DOHH2 (cell line): ENCODE results near the gene FASTK.

ENCODE experiments used
- H3F3A ChIP-seq: fragments of 200-600 bp; sonication (generic), shearing (Covaris generic); 2 replicates; pipeline ENCODE4 v1.6.0; 2016; ENCODE audit warnings: antibody characterized with exemption, mild to moderate bottlenecking; ENCODE audit not compliant: control insufficient read depth, insufficient read depth
- H3K27ac ChIP-seq: fragments of 200-600 bp; sonication (generic); 2 replicates; pipeline ENCODE4 v1.5.1; 2014; ENCODE audit warnings: low read depth, mild to moderate bottlenecking, low read length, moderate library complexity
- H3K27me3 ChIP-seq: fragments of 200-600 bp; sonication (generic); 2 replicates; pipeline ENCODE4 v1.6.1; 2014; ENCODE audit warnings: mild to moderate bottlenecking, low read length, mixed read lengths; ENCODE audit not compliant: control insufficient read depth
- H3K36me3 ChIP-seq: fragments of 200-600 bp; sonication (generic); 2 replicates; pipeline ENCODE4 v1.6.1; 2014; ENCODE audit warnings: mild to moderate bottlenecking, low read length, moderate library complexity, mixed read lengths; ENCODE audit not compliant: control insufficient read depth
- H3K4me1 ChIP-seq: fragments of 200-600 bp; sonication (generic); 2 replicates; pipeline ENCODE4 v1.6.1; 2014; ENCODE audit warnings: mild to moderate bottlenecking, low read length, mixed read lengths; ENCODE audit not compliant: control insufficient read depth
- H3K4me2 ChIP-seq: fragments of 200-600 bp; sonication (generic); 2 replicates; pipeline ENCODE4 v1.6.0; 2014; ENCODE audit warnings: mild to moderate bottlenecking, low read length, moderate library complexity
- H3K4me3 ChIP-seq: fragments of 200-600 bp; sonication (generic); 2 replicates; pipeline ENCODE4 v1.5.1; 2014; ENCODE audit warnings: mild to moderate bottlenecking, low read length, mixed read lengths
- H3K79me2 ChIP-seq: fragments of 200-600 bp; sonication (generic); 2 replicates; pipeline ENCODE4 v1.6.1; 2014; ENCODE audit warnings: mild to moderate bottlenecking, low read length, mixed read lengths; ENCODE audit not compliant: control insufficient read depth
- H3K9me2 ChIP-seq: fragments of 200-600 bp; sonication (generic); replicated peaks from 2 replicates; pipeline ENCODE4 v1.6.1; 2014; ENCODE audit warnings: mild to moderate bottlenecking, low read length, mixed read lengths; ENCODE audit not compliant: control insufficient read depth
- H3K9me3 ChIP-seq: fragments of 200-600 bp; sonication (generic); 2 replicates; pipeline ENCODE4 v1.6.1; 2014; ENCODE audit warnings: antibody characterized with exemption, low read length, mixed read lengths; ENCODE audit not compliant: control insufficient read depth, insufficient read depth
- H4K20me1 ChIP-seq: fragments of 200-600 bp; sonication (generic); 2 replicates; pipeline ENCODE4 v1.6.0; 2014; ENCODE audit warnings: low read depth, mild to moderate bottlenecking, antibody characterized with exemption, low read length, moderate library complexity; ENCODE audit not compliant: control insufficient read depth, insufficient read depth
- EZH2phosphoT487 ChIP-seq: fragments of 200-600 bp; sonication (generic); IDR thresholded peaks from 2 replicates; pipeline ENCODE4 v1.6.1; 2017; ENCODE audit warnings: borderline replicate concordance, mild to moderate bottlenecking, antibody characterized with exemption, low read length, moderate library complexity, mixed read lengths
- TF ChIP-seq, protein P1 (sequence below): fragments of 200-600 bp; sonication (generic); IDR thresholded peaks from one replicate; pipeline ENCODE4 v1.5.1; 2014; ENCODE audit warnings: antibody characterized with exemption, mild to moderate bottlenecking, low read depth, low read length; ENCODE audit not compliant: poor library complexity, severe bottlenecking

FASTK gene

DNA sequence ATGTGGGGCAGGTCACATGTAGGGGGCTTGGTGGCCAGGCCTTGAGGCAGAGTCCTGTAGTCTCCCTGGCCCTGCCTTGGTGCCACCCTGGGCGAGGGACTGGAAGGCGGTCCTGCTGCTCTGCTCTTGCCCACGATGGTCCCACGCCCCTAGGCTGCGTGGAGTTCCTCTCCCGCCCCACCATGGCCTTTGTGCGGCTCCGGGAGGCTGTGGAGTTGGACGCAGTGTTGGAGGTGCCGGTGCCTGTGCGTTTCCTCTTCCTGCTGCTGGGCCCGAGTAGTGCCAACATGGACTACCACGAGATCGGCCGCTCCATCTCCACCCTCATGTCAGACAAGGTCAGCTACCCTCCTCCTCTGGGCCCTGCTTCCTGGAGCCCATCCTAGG, 10.0 kb downstream of the FASTK start:
- no peaks in the 10 kb centered on the region for H4K20me1 ChIP-seq
- no peaks in the 10 kb centered on the region for H3K9me2 ChIP-seq
- H3K4me3 ChIP-seq, result no peak overlapping the region
- no peaks in the 10 kb centered on the region; the same call in 1 of the 2 replicates for H3F3A ChIP-seq
- peaks cover 80% of the 10 kb centered on the region for H3K36me3 ChIP-seq
- no peaks in the 10 kb centered on the region for H3K4me1 ChIP-seq
- H3K79me2 ChIP-seq, result no peaks in the 10 kb centered on the region
- no peaks in the 10 kb centered on the region for H3K9me3 ChIP-seq
- no peak for TF ChIP-seq EZH2phosphoT487
- TF ChIP-seq, protein P1, sequence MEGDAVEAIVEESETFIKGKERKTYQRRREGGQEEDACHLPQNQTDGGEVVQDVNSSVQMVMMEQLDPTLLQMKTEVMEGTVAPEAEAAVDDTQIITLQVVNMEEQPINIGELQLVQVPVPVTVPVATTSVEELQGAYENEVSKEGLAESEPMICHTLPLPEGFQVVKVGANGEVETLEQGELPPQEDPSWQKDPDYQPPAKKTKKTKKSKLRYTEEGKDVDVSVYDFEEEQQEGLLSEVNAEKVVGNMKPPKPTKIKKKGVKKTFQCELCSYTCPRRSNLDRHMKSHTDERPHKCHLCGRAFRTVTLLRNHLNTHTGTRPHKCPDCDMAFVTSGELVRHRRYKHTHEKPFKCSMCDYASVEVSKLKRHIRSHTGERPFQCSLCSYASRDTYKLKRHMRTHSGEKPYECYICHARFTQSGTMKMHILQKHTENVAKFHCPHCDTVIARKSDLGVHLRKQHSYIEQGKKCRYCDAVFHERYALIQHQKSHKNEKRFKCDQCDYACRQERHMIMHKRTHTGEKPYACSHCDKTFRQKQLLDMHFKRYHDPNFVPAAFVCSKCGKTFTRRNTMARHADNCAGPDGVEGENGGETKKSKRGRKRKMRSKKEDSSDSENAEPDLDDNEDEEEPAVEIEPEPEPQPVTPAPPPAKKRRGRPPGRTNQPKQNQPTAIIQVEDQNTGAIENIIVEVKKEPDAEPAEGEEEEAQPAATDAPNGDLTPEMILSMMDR, result no peak
- no peak overlapping the region for H3K27ac ChIP-seq
- no peak overlapping the region for H3K4me2 ChIP-seq
- H3K27me3 ChIP-seq, result no peaks in the 10 kb centered on the region

DNA sequence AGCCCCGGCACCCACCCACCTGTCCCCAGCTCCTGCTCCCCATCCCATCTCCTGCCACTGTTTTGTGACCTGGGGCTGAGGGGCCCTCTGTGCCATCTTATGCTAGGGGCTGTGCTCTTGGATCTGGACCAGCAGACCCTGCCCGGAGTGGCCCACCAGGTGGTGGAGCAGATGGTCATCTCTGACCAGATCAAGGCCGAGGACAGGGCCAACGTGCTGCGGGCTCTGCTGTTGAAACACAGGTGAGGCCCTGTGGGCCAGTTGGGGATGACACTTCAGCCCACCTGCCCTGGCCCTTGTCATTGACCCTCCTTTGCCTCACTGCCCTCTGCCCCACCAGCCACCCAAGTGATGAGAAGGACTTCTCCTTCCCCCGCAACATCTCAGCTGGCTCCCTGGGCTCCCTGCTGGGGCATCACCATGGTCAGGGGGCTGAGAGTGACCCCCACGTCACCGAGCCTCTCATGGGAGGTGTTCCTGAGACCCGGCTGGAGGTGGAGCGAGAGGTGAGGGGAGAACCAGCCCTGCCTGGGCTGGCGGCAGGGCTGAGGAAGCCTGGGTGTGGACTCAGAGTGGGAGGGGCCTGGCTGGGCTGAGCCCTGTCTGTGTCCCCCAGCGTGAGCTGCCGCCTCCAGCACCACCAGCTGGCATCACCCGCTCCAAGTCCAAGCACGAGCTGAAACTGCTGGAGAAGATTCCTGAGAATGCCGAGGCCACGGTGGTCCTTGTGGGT, 10.6 kb downstream of the FASTK start:
- Histone ChIP-seq H3K4me3 (no peak overlapping the region), H4K20me1 (no peaks in the 10 kb centered on the region), H3K9me2 (no peaks in the 10 kb centered on the region), H3K79me2 (no peaks in the 10 kb centered on the region), H3K9me3 (no peaks in the 10 kb centered on the region), H3F3A (no peaks in the 10 kb centered on the region; the same call in 1 of the 2 replicates), H3K36me3 (peaks cover 80% of the 10 kb centered on the region), H3K4me2 (no peak overlapping the region), H3K27ac (no peak overlapping the region), H3K27me3 (no peaks in the 10 kb centered on the region), H3K4me1 (no peaks in the 10 kb centered on the region)
- TF ChIP-seq EZH2phosphoT487, result no peak
- TF ChIP-seq, protein P1, result no peak

DNA sequence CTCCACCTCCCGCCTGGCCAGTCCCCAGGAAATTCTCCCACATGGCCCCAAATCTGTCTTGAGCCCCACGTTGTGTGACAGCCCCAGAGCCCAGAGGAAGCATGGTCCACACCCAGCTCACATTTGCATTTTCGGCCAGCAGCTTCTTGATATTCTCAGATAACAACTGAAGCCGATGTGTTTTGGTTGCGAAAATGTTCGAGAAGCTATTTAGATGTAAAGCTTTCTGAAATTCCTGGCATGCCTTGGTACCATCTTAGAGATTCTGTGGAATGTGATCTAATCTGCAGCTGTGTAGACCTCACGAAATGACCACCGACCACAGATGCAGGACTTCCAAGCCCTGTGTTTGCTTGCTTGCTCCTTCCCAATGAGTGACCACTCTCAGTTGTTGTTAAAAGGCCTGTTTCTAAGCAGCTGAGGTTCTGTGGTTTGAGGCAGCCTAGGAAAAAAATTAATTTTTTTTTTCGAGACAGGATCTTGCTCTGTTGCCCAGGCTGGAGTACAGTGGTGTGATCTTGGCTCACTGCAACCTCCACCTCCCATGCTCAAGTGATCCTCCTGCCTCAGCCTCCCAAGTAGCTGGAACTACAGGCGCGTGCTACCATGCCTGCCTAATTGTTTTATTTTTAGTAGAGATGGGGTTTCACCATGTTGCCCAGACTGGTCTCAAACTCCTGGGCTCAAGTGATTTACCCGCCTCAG, 12.4 kb downstream of the FASTK start:
- no peaks in the 10 kb centered on the region for H3K9me3 ChIP-seq
- no peaks in the 10 kb centered on the region for H3K4me1 ChIP-seq
- H3K4me3 ChIP-seq, result no peak overlapping the region
- no peaks in the 10 kb centered on the region for H3K9me2 ChIP-seq
- peaks cover 74% of the 10 kb centered on the region for H3K36me3 ChIP-seq
- no peak overlapping the region for H3K4me2 ChIP-seq
- H3K79me2 ChIP-seq, result no peaks in the 10 kb centered on the region
- no peak for TF ChIP-seq EZH2phosphoT487
- TF ChIP-seq, protein P1, result no peak
- H3K27me3 ChIP-seq, result no peaks in the 10 kb centered on the region
- H3F3A ChIP-seq, result no peaks in the 10 kb centered on the region; the same call in 1 of the 2 replicates
- no peak overlapping the region for H3K27ac ChIP-seq
- H4K20me1 ChIP-seq, result no peaks in the 10 kb centered on the region
